Femur (tissue), 1 donor: ENCODE data around the gene GPD1L.
"Not testable (repeated sequence)": the region's sequence is repeated elsewhere in the genome, so short reads cannot be mapped to it uniquely, and the experiment has no call there.

Experiments used
- DNase-seq: peaks from one replicate; pipeline ENCODE4 v3.0.0-alpha.2; 2017

Gene GPD1L

DNA sequence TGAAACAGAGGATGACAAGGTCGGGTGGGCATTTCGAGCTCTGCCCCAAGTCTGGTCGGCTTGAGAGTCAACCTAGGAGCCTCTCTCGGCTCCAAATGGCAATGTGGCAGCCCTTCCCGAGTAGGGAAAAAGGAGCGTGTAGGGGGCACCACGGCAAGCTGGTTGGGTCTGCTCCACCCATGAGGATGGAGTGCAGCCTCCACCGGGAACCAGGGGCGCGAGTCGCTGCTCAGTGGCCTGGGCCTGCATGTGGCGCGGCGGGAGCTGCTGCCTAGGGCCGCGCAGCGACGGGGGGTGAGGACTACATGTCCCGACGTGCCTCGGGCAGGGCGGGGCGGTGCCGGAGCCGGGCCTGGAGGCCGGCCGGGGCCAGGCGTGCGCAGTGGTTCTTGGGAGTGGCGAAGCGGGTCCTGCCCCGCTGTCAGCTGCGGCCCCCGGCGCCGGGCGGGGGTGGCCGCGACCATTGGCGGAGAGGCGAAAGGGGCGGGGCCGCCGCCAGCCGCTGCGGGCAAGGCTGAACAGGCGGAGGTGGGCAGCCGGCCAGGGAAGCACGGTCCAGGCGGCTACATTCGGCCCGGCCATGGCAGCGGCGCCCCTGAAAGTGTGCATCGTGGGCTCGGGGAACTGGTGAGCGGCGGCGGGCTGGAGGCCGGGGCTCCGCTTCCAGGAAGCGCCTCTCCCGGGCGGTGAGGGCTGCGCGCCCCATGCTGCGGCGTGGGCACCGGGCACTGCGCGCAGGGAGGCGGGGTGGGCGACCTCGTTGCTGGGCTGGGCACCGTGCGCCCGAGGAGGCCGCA is at the start of gene GPD1L:
Gene GPD1L (plus strand): TSS at position 489 of the 797 bp plus-strand sequence. CDS start 92 bp downstream, at position 581.
- DNase-seq: peak; percentile 97

GRCh38 chr3:32058465-32058864 is 48.0 kb upstream of the GPD1L start:
- DNase-seq: not testable (repeated sequence)

GRCh38 chr3:32062950-32063582 is 43.4 kb upstream of the GPD1L start:
- no peak for DNase-seq

DNA sequence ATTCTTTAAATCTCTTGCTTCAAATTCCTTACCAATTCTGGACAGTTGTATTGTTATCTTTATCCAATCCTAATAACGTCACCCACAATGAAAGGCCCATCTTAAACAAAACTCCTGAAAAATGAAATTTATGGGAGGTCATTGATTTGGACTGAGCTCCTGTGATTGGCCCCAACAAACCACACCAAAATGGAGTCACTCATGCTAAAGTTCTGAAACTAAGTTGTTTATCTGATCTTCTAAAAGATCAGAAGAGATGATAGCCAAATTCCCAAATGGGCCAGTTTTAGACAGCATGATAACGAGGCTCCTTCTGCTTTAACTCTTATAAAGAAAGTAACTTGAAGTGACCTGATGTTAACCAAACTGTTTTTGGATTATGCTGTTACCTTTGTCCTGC is 39.7 kb upstream of the GPD1L start:
- DNase-seq: no peak

GRCh38 chr3:32074194-32074593 is 32.2 kb upstream of the GPD1L start:
- not testable (repeated sequence) for DNase-seq

DNA sequence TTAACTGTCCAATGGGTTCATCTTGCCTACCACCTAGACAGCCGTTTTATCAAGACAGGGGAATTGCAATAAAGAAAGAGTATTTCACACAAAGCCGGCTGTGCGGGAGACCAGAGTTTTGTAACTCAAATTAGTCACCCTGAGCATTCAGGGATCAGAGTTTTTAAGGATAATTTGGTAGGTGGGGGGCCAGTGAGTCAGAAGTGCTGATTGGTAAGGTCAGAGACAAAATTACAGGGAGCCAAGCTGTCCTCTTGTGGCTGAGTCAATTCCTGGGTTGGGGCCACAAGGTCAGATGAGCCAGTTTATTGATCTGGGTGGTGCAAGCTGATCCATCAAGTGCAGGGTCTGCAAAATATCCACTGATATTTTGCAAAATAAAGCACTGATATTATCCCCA is 29.9 kb upstream of the GPD1L start:
- DNase-seq: no peak

GRCh38 chr3:32077260-32078084 is 28.9 kb upstream of the GPD1L start:
- DNase-seq: no peak

DNA sequence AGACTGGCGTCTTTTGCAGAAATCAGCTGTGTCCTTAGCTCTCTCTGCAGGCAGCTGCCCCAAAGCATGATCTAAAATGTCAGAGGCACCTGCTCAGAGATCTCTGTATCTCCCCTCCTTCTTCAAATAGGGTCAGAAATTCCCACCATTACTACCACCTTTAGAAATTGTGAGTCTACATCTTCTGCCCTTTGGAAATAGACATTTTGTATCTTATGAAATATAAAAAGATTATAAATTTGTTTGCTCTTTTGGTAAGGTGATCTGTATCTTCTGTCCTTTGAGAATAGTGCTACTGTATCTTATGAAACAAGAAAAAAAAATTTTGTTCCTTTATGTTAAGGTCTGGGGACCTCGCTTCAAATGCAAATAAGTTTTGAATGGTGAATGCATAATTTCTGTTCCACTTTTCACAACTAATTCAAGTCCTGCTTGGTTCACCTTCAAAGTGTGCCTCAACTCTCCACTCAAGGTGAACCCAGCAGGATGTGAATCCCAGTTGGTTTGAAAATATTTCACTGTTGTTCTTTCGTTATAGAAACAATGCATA is 28.3 kb upstream of the GPD1L start:
- DNase-seq: no peak

- DNase-seq: no peak
Observed at GRCh38 chr3:32078864-32079263, 27.6 kb upstream of the GPD1L start.

DNA sequence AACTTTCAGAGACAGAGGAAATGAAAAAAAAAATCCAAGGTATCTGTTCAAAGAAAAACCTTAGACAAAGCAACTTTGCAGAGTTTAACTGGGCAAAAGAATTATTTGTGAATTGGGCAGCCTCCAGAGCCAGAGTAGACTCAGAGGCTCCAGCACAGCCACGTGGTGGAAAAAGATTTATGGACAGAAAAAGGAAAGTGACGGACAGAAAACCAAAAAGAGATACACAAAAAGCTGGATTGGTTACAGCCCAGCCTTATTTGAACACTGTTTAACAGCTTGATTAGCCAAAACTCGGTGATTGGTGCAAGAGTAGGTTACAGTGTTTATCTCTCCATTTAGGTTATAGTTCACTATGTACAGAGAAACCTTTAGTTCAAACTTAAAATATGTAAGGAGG is 23.7 kb upstream of the GPD1L start:
- DNase-seq: peak; percentile 29

- DNase-seq: no peak
Observed at GRCh38 chr3:32083702-32084270, 22.6 kb upstream of the GPD1L start.

- DNase-seq: no peak
Observed at GRCh38 chr3:32084870-32085269, 21.6 kb upstream of the GPD1L start.

GRCh38 chr3:32086464-32086863 is 20.0 kb upstream of the GPD1L start:
- no peak for DNase-seq

- no peak for DNase-seq
Observed at GRCh38 chr3:32089476-32089875, 16.9 kb upstream of the GPD1L start.

DNA sequence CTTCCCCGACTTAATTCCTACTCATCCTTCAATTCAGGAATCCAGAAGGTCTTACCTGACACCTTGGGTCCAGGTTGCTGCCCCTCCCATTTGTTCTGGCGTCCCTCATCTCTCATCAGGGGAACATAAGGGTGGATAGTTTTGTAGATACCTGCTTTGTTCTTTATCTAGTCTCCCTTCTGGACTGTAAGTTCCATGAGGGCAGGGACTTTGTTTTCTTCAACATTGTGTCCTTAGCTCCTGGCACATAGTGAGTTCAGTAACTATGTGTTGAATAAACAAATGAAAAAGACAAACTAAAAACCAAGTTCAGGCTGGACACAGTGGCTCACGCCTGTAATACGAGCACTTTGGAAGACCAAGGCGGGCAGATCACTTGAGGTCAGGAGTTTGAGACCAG is 13.2 kb upstream of the GPD1L start:
- DNase-seq: no peak

GRCh38 chr3:32095431-32095830 is 11.0 kb upstream of the GPD1L start:
- no peak for DNase-seq

- DNase-seq: no peak
Observed at GRCh38 chr3:32097768-32098167, 8.7 kb upstream of the GPD1L start.

DNA sequence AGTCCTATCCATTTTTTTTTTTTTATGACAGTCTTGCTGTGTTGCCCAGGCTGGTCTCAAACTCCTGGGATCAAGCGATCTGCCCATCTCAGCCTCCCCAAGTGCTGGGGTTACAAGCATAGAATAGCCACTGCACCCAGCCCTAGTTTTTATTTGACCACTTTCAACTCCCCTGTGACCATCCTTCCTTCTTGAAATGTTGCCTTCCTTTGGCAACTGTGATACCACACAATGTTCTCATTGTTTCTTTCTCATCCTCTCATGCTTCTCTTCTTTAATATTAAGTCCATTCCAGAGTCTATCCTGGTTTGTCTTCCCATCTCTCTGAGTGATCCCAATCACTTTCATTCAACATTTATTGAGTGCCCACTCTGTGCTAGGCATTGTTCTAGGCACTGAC is 7.9 kb upstream of the GPD1L start:
- no peak for DNase-seq

GRCh38 chr3:32100465-32100864 is 6.0 kb upstream of the GPD1L start:
- no peak for DNase-seq

GRCh38 chr3:32102289-32102688 is 4.1 kb upstream of the GPD1L start:
- no peak for DNase-seq

- DNase-seq: no peak
Observed at GRCh38 chr3:32104492-32104891, 1.9 kb upstream of the GPD1L start.

DNA sequence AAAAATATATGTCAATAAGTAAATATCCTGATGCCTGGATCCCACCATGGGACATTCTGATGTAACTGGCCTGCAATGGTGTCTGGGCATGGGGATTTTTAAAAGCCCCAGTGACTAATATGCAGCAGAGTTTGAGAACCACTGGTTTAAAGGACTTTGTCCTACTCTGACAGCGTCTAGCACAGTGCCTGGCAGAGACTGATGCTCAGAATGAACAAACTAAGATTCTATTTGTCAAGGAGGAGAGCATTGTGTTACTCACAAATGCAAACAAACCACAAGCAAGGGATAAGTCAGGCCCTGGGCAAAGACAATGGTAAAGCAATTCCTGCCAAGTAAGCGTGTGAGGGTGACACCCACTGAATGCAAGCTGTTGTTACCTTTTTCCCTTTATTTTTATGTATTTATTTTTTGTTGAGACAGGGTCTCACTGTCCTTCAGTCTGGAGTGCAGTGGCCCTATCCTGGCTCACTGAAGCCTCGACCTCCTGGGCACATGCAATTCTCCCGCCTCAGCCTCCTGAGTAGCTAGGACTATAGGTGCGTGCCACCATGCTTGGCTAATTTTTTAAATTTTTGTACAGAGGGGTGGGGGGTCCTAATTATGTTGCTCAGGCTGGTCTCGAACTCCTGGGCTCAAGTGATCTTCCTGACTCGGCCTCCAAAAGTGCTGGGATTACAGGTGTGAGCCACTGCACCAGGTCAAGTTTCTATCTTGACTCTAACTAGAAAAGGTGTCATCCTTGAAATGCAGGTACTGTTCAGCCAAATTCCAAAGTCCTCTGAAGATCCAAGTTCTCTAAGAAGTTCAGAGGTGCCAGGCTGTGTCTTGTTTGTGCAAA is 909 bp upstream of the GPD1L start:
- DNase-seq: no peak
